HepG2 (cell line): ENCODE measurements around the gene GALNT5. TPM values are rescaled to one million over a fixed set of nuclear protein-coding genes. Genes with fewer than 3 reads are reported as not detected.

ENCODE experiments used
- ATAC-seq: fragments of 200-7000 bp; cut with Tn5 transposase; 3 replicates; pipeline ENCODE4 v1.9.1; 2020; ENCODE audit warnings: mild to moderate bottlenecking, moderate library complexity
- BruUV-seq: library from RNA; stranded (reverse); fragments of 400-500 nt; replicated peaks from 2 replicates; lab custom pipeline; 2021; lab: Mats Ljungman, UMichigan
- CTCF ChIA-PET: fragments of 300-600 bp; formaldehyde crosslinking; extraction: SDS; loops from one replicate; lab custom pipeline; 2021; ENCODE audit warnings: low total read pairs, inconsistent platforms, low intra/inter-chr PET ratio; lab: Yijun Ruan, JAX
- POLR2A ChIA-PET: fragments of 350-600 bp; sonication (Branson Sonifier 250); formaldehyde crosslinking; loops from one replicate; lab custom pipeline; 2020; ENCODE audit warnings: antibody characterized with exemption, inconsistent platforms; lab: Yijun Ruan, JAX
- DNase-seq: peaks from one replicate; pipeline ENCODE4 v3.0.0-alpha.2; 2015; ENCODE audit warnings: low spot score
- FAIRE-seq: peaks from 3 replicates; lab custom pipeline; 2011; peaks lifted over from hg19 to GRCh38; lab: Jason Lieb, UNC
- H2AFZ ChIP-seq: one replicate; pipeline ENCODE4 v1.6.1; 2011; ENCODE audit warnings: low read length, inconsistent platforms
- H3K27ac ChIP-seq: fragments of 300-600 bp; 3 replicates; pipeline ENCODE4 v1.8.0; 2011; ENCODE audit warnings: mixed run types, mild to moderate bottlenecking, mixed read lengths, low read length, inconsistent platforms; ENCODE audit not compliant: insufficient read depth; ENCODE audit errors: extremely low read length
- H3K27me3 ChIP-seq, 2 experiments: fragments of 200-600 bp in 1 of 2; 2 replicates in 1 of 2; 3 replicates in 1 of 2; pipeline versions ENCODE4 v1.6.0 to v1.8.0; 2011; ENCODE audit warnings: low read length in 2 of 2, mild to moderate bottlenecking in 2 of 2, moderate library complexity in 2 of 2, inconsistent platforms in 1 of 2; ENCODE audit not compliant: insufficient read depth in 2 of 2, control insufficient read depth in 1 of 2
- H3K36me3 ChIP-seq, 2 experiments: fragments of 200-600 bp in 1 of 2; replicated peaks in 1 of 2; 2 replicates in 1 of 2; 3 replicates in 1 of 2; pipeline versions ENCODE4 v1.5.1 to v1.8.0; 2011; ENCODE audit warnings: low read length in 2 of 2, inconsistent platforms in 1 of 2; ENCODE audit not compliant: insufficient read depth in 2 of 2, control insufficient read depth in 1 of 2
- H3K4me1 ChIP-seq: 2 replicates; pipeline ENCODE4 v1.5.1; 2012; ENCODE audit warnings: low read length, inconsistent platforms; ENCODE audit not compliant: insufficient read depth
- H3K4me2 ChIP-seq: 2 replicates; pipeline ENCODE4 v1.6.0; 2011; ENCODE audit warnings: low read depth, low read length, inconsistent platforms
- H3K4me3 ChIP-seq, 3 experiments: fragments of 200-600 bp in 1 of 3; sonication (generic), shearing (Covaris generic) in 1 of 3; replicated peaks in 1 of 3; 2 replicates each; pipeline ENCODE4 v1.5.1; 2011 to 2016; ENCODE audit warnings: low read length in 3 of 3, inconsistent platforms in 2 of 3, low read depth in 2 of 3, mild to moderate bottlenecking in 2 of 3, control low read depth in 1 of 3, mixed read lengths in 1 of 3; ENCODE audit not compliant: insufficient read depth in 1 of 3
- H3K79me2 ChIP-seq: one replicate; pipeline ENCODE4 v1.6.1; 2011; ENCODE audit warnings: low read length, inconsistent platforms; ENCODE audit not compliant: insufficient read depth
- H3K9ac ChIP-seq: 2 replicates; pipeline ENCODE4 v1.6.0; 2011; ENCODE audit warnings: mild to moderate bottlenecking, low read depth, low read length, inconsistent platforms; ENCODE audit not compliant: insufficient read depth
- H3K9me3 ChIP-seq: 2 replicates; pipeline ENCODE4 v1.5.1; 2012; ENCODE audit warnings: mild to moderate bottlenecking, low read length
- H4K20me1 ChIP-seq: 2 replicates; pipeline ENCODE4 v1.6.0; 2011; ENCODE audit warnings: inconsistent platforms, mild to moderate bottlenecking, low read length, moderate library complexity; ENCODE audit not compliant: insufficient read depth
- ATF6 ChIP-seq: sonication (generic); formaldehyde crosslinking; conservative IDR thresholded peaks from 2 replicates; pipeline ENCODE4 v1.4.0; 2020; ENCODE audit warnings: missing genetic modification reagents
- GRHL1 ChIP-seq: sonication (generic); formaldehyde crosslinking; conservative IDR thresholded peaks from 2 replicates; pipeline ENCODE4 v1.8.0; 2022; ENCODE audit warnings: missing genetic modification reagents
- NCOA2 ChIP-seq: sonication (generic); formaldehyde crosslinking; IDR thresholded peaks from 2 replicates; pipeline ENCODE4 v1.8.0; 2022; ENCODE audit warnings: inconsistent platforms
- ZNF18 ChIP-seq: sonication (generic); formaldehyde crosslinking; IDR thresholded peaks from 2 replicates; pipeline ENCODE4 v1.8.0; 2022; ENCODE audit warnings: mild to moderate bottlenecking, missing genetic modification reagents; ENCODE audit not compliant: insufficient replicate concordance
- ZNF468 ChIP-seq: sonication (generic); formaldehyde crosslinking; IDR thresholded peaks from 2 replicates; pipeline ENCODE4 v1.8.0; 2022; ENCODE audit warnings: mild to moderate bottlenecking, moderate library complexity, missing genetic modification reagents
- ZNF546 ChIP-seq: sonication (generic); formaldehyde crosslinking; conservative IDR thresholded peaks from 2 replicates; pipeline ENCODE4 v1.8.1; 2023; ENCODE audit warnings: mild to moderate bottlenecking, missing genetic modification reagents
- WGBS: methylation state at CpG from one replicate; pipeline ENCODE4 v1.1.6; 2017; ENCODE audit warnings: low lambda C conversion rate; 5-methylcytosine and 5-hydroxymethylcytosine counted together
- in situ Hi-C: cut with HindIII; loops from 2 replicates; pipeline ENCODE4 v1.10.0; 2017; ENCODE audit warnings: low pct_unique_long_range_greater_than_20kb; ENCODE audit not compliant: extremely low pct_ligation_motif_present
- intact Hi-C: fragments of 100-400 bp; cut with micrococcal nuclease; formaldehyde crosslinking; loops from one replicate; pipeline ENCODE4 v1.10.0; 2022; ENCODE audit not compliant: unreplicated experiment
- polyA plus RNA-seq, 8 experiments: library from polyadenylated mRNA; depleted of rRNA in 3 of 8; stranded (reverse) in 7 of 8; unstranded in 1 of 8; fragments of >200 nt; fragmentation: Illumina TruSeq in 4 of 8; extraction: Trizol in 4 of 8; gene quantifications; 2 replicates each; pipeline versions ENCODE4 v1.2.1 to v1.2.3, GENCODE V29; 2011 to 2016; ENCODE audit warnings: low read depth in 4 of 8, missing spikeins in 1 of 8, mixed read lengths in 1 of 8; ENCODE audit not compliant: insufficient read depth in 1 of 8
- total RNA-seq, 5 experiments: library from RNA; depleted of rRNA; stranded (reverse); fragments of >200 nt; fragmentation: Illumina TruSeq; extraction: Trizol; gene quantifications; 2 replicates each; pipeline ENCODE4 v1.2.3, GENCODE V29; 2016; ENCODE audit warnings: low read depth in 1 of 5

Gene GALNT5
- total and polyA plus RNA-seq, 2 of the 13 experiments (the other 11 are each of a cell fraction or from before 2014, with no cell fraction given): not detected

DNA sequence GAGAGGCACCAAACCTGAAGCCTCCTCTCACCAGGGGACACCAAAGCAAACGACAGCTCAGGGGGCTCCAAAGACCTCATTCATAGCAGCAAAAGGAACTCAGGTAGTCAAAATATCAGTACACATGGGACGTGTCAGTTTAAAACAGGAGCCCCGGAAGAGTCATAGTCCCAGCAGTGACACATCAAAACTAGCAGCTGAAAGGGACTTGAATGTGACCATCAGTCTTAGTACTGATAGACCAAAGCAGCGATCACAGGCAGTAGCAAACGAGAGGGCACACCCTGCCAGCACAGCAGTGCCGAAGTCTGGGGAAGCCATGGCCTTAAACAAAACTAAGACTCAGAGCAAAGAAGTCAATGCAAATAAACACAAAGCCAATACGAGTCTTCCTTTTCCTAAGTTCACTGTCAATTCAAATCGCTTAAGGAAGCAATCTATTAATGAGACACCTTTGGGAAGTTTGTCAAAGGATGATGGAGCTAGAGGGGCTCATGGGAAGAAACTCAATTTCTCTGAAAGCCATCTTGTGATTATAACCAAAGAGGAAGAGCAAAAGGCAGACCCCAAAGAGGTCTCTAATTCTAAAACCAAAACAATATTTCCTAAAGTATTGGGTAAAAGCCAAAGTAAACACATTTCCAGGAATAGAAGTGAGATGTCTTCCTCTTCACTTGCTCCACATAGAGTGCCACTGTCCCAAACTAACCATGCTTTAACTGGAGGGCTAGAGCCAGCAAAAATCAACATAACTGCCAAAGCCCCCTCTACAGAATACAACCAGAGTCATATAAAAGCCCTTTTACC, 1.2 kb downstream of the GALNT5 start:
- H2AFZ ChIP-seq: no peak overlapping the region
- no peak overlapping the region for H3K27ac ChIP-seq
- no peak overlapping the region for H3K4me2 ChIP-seq
- intact Hi-C loops (no loop called here), in situ Hi-C loops (no loop called here)
- FAIRE-seq (no peak), DNase-seq (no peak), ATAC-seq (no peak)
- H3K4me1 ChIP-seq: peaks cover 5% of the 10 kb centered on the region; the same call in 1 of the 2 replicates
- no peaks in the 10 kb centered on the region; a peak in 2 of 5 replicates for H3K27me3 ChIP-seq
- no TSS peak for BruUV-seq
- 17% methylated on average over 8 of the region's 8 CpGs for WGBS
- no peak overlapping the region for H3K9ac ChIP-seq
- H3K4me3 ChIP-seq: no peak overlapping the region
- TF ChIP-seq ATF6 (CRISPR knock-in tag): no peak
- no peak for TF ChIP-seq ZNF468 (CRISPR knock-in tag)
- TF ChIP-seq ZNF546: no peak
- no peak for TF ChIP-seq NCOA2 (CRISPR knock-in tag)
- TF ChIP-seq ZNF18 (CRISPR knock-in tag): no peak
- no peak for TF ChIP-seq GRHL1
- no peaks in the 10 kb centered on the region for H4K20me1 ChIP-seq
- ChIA-PET POLR2A (no interaction called here), CTCF (no interaction called here)
- no peaks in the 10 kb centered on the region for H3K9me3 ChIP-seq
- no peaks in the 10 kb centered on the region for H3K36me3 ChIP-seq
- H3K79me2 ChIP-seq: no peaks in the 10 kb centered on the region
